Testis (tissue), 2 donors: ENCODE measurements around the gene ZNF121.
"Not testable (repeated sequence)": the region's sequence is repeated elsewhere in the genome, so short reads cannot be mapped to it uniquely, and the experiment has no call there.

Experiments
- POLR2A ChIP-seq: fragments of 450-650 bp; IDR thresholded peaks from one replicate; pipeline ENCODE4 v1.6.1; 2017; ENCODE audit warnings: antibody characterized with exemption, mild to moderate bottlenecking, moderate library complexity
- TF ChIP-seq, protein P1 (sequence below), 3 experiments: fragments of 450-650 bp in 2 of 3; fragments of 200-600 bp in 1 of 3; sonication (generic) in 1 of 3; IDR thresholded peaks; one replicate each; pipeline ENCODE4 v1.5.1; 2016 to 2019; ENCODE audit warnings: antibody characterized with exemption in 3 of 3, mild to moderate bottlenecking in 2 of 3, moderate library complexity in 1 of 3

GRCh38 chr19:9582081-9582725, 2.1 kb downstream of the ZNF121 start:
- TF ChIP-seq, protein P1, sequence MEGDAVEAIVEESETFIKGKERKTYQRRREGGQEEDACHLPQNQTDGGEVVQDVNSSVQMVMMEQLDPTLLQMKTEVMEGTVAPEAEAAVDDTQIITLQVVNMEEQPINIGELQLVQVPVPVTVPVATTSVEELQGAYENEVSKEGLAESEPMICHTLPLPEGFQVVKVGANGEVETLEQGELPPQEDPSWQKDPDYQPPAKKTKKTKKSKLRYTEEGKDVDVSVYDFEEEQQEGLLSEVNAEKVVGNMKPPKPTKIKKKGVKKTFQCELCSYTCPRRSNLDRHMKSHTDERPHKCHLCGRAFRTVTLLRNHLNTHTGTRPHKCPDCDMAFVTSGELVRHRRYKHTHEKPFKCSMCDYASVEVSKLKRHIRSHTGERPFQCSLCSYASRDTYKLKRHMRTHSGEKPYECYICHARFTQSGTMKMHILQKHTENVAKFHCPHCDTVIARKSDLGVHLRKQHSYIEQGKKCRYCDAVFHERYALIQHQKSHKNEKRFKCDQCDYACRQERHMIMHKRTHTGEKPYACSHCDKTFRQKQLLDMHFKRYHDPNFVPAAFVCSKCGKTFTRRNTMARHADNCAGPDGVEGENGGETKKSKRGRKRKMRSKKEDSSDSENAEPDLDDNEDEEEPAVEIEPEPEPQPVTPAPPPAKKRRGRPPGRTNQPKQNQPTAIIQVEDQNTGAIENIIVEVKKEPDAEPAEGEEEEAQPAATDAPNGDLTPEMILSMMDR (IDR thresholded peaks at IDR 0.05), result not testable (repeated sequence)
- not testable (repeated sequence) for TF ChIP-seq POLR2A
